IPS-11a (cell line): Measurements from ENCODE around the gene ZNF428.
A peak's percentile ranks its signal among the peaks of the same experiment; 100 is the strongest.
"Not testable (repeated sequence)": the region's sequence is repeated elsewhere in the genome, so short reads cannot be mapped to it uniquely, and the experiment has no call there.

ENCODE experiments used
- H3K4me3 ChIP-seq: one replicate; pipeline ENCODE4 v1.5.1; 2013; ENCODE audit warnings: low read depth, low read length, control low read depth

The ZNF428 gene

DNA sequence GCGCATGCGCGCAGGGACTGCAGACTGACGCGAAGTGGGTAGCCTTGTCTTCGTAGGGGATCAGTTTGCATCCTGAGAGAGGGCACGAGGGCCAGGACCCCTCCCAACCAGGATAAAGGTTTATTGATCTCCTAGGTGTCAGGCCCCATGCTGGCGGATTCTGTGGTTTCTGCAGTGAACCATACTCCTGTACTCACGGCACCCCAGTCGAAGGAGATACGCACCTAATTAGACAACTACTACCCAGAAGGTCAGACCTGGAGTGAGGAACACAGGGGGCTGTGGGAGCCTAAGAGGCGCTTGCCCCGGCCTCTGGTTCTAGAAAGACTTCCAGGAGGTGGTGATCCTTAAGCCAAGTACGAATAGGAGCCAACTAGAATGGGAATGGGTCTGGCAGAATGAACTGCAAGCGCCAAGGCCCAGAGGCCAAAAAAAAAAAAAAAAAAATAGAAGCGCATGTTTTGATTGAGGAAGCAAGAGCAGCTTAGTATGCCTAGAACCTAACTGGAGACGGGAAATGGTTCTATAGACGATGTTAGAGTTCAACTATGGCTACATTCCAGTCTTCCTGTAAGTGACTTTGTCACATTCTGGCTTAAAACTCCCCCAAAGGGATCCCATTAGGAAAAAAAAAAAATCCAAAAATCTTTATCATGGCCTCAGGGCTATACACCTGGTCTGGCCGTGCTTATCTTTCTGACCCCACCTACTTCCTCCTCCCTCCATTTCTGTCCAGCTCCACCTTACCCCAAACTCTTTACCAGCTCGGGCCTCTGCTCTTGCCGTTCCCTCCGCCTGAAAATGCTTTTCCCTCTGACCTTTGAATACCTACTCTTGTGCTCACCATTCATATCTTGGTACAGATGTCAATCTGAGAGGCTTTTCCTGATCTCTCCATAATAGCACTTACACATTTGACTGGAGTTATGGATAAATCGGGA is 902 bp upstream of the ZNF428 start:
- H3K4me3 ChIP-seq: peak overlapping the region; percentile 77

DNA sequence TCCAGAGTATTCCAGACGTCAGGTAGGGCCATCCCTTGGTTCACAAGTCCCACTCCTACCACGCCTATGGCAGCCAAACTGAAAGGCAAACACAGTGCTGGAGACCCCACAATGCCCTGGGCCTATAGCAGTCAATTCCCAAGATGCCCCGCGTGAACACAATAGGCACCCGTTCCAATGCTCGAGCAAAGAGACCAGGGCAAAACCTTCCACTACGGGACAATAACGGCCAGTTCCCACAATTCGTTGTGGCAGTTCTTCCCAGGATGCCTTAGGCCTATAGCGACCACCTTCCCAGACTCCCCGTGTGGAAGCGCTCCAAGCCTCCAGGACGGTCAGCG is 538 bp downstream of the ZNF428 start:
- peak overlapping the region; percentile 77 for H3K4me3 ChIP-seq

DNA sequence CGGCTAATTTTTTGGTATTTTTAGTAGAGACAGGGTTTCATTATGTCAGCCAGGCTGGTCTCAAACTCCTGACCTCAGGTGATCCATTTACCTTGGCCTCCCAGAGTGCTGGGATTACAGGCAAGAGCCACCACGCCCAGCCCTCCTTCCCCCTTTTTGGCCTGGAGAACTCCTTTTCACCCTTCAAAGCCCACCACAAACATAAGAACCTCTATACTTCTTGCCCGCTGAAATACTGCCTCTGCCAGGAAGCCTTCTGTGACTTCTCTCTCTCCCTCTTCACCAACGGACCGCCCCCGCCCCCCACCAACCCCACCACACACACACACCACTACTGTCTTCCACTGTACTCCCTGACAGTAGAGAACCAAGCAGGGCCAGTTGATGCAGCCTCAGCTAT is 2.5 kb downstream of the ZNF428 start:
- no peak overlapping the region for H3K4me3 ChIP-seq

DNA sequence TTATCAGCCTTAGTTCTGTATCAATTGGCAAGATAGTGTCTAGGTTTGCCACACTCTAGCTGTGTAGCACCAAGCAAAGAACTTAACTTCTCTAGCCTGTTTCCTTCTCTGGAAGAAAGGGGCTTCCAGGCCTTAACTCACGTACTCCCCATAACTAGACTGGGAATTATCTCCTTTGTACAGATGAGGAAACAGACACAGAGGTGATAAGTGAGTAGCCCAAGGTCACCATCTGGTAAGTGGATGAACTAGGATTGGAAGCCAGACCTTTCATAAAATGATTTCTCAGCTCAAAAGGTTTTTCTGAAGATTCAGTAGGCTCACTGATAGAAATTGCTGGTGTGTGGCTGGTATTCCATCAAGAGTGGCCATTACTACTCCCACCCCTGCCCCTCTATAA is 3.1 kb downstream of the ZNF428 start:
- no peak overlapping the region for H3K4me3 ChIP-seq

DNA sequence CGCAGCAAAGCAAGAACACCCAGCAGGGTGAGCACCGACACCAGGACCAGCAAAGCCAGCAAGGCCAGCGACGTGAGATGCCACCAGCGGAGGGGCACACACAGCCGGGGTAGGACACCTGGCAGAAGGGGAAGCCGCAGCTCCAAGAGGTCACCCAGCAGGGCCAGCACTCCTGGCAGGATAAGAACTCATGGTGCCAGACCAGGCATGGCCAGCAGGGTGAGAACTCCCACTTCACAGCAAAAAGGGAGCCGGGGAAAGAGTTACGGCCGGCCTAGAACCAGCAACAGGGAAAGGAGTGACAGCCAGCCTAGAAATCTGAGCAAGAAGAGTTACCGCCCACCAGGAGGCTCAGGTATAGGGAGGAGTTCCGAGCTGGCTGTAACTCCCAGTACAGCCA is 7.1 kb downstream of the ZNF428 start:
- H3K4me3 ChIP-seq: no peak overlapping the region

DNA sequence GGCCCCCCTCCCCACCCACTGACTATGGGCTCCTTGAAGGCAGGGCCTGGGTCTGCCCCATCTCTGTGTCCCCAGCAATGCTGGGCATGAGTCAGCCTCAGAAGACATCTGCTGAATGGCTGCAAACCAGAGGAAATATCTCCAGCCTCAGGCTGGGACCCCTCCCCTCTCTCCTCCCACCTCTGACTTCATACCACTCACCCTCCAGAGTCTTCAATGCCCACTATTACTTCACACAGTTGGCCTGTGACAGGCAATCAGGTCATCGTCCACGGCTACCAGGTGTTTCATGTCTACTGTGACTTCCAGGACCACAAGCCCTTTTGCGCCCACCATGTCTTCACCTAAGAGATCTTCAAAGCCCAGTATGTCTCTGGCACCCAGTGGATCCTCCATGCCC is 7.6 kb downstream of the ZNF428 start, which contains the start of gene SRRM5:
Gene SRRM5, plus strand, starts transcription at position 301 of the 400 bp plus-strand sequence. Its CDS starts 34 bp downstream, at position 335.
- no peak within 1 kb of the TSS for H3K4me3 ChIP-seq

DNA sequence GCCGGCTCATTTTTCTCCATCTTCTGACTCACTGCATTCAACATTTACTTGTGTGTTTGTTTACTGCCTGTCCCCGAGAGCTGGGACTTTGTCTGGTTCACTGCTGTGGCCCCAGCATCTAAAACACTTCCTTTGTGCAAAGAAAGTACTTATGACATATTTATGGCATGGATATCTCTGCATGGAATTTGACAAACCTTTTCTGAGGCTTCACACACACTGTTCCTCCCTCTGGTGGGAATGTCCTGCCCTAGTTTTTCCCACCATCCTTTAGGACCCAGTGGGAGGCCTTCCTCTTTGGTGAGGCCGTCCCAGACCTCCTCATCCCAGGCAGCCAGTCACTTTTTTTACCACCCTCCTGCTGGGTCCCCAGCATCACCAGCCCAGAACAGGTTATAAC is 8.9 kb downstream of the ZNF428 start:
- no peak overlapping the region for H3K4me3 ChIP-seq

DNA sequence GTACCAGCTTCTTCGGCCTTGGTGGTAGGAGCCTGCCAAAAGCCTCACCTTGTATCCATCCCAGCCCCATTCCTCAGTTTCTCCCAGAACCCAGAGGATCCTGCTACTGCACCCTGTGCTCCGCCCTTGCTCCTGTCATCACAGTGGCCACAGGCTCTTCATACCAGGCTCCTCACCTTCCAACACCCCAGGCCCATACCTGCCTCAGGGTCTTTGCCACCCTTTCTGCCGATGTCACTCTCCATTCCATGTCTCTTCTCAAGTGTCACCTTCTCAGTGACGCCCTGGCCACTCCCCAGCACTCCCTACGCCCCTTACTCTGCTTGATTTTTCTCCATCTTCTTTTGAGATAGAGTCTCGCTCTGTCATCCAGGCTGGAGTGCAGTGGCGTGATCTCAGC is 9.6 kb downstream of the ZNF428 start:
- no peak overlapping the region for H3K4me3 ChIP-seq

DNA sequence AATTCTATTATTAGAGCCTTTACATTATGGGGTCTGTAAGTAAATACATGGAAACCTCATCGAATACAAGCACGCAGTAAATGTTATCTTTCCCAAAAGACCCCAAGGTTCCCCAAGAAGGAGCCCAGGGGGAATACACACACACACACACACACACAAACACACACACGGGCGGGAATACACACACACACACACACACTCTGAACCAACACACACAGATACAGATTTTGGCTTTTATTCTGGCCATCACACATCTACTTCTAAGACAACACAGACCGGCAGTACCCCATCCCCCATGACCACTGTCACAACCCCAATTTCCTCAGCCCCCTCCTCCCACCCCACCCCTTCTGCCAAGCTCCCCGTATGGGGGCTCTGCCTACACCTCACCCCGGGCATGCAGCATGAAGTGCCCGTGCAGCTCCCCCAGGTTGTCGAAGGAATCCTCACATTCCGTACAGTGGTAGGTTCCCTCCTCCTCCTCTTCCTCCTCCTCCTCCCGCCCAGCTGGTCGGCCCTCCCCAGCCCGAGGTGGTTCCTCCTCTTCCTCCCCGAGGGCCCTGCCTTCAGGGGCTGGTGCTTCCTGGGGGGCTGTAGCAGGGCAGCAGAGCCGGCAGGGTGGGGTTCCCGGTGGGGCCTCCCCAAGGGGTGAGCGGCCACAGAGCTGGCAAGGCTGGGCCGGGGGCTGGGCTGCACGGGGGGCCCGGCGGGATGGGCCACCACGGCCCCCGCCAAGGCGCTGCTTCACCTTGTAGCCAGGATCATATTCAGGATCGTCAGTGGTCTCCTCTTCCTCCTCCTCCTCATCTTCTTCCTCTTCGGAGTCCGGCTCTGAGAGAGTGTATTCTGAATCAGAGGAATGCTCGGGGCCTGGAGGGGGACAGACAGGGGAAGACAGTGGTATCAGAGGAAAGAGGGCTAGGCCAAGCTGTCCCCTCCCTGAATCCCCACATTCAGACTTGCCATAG is 11.9 kb downstream of the ZNF428 start:
- H3K4me3 ChIP-seq: no peak overlapping the region

DNA sequence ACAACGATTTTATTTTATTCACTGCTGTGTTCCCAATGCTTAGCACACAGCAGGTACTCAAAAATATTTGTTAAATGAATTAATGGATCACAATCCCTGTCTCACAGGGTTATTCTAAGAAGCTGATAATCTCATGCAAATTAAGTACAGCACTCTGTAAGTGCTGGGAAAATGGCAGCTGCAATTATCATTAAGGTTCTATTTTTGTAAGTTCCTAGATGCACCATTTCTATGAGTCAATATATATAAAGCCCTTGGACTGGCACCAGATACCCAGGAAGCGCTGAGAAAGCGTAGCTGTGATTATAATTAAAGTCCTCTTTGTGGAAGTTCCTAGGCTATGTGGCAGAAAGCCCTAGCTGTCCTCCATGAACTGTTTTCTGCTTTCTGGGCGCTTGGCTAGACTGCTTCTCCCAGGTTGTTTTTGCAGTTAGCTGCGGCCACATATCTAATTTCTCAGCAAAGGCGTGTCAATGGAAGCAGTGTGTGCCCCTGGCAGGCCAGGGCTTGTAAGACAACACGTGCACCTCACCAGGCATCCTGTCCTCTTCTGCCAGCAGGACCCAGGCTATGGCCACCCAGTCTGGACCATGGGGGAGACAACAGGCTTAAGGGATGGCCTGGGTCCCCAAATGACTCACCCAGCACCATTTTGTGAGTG is 12.7 kb downstream of the ZNF428 start:
- H3K4me3 ChIP-seq: no peak overlapping the region

DNA sequence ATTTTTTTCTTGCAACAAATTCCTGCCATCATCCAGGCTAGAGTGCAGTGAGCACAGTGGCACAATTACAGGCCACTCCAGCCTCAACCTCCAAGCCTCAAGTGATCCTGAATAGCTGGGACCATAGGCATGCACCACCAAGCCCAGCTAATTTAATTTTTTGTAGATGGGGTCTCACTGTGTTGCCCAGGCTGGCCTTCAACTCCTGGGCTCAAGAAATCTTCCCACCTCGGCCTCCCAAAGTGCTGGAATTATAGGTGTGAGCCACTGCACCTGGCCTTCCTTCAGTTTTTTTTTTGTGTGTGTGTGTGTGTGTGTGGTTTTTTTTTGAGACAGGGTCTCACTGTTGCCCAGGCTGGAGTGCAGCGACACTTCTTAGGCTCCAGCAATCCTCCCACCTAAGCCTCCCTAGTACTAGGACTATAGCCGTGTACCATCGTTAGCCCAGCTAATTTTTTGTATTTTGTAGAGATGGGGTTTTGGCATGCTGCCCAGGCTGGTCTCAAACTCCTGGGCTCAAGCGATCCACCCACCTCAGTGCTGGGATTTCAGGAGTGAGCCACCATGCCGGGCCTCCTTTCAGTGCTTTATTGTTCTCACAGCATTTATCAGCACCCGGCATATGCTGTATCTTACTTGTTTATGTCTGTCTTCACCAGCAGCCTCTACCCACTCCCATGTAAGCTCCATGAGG is 13.4 kb downstream of the ZNF428 start:
- H3K4me3 ChIP-seq: no peak overlapping the region

DNA sequence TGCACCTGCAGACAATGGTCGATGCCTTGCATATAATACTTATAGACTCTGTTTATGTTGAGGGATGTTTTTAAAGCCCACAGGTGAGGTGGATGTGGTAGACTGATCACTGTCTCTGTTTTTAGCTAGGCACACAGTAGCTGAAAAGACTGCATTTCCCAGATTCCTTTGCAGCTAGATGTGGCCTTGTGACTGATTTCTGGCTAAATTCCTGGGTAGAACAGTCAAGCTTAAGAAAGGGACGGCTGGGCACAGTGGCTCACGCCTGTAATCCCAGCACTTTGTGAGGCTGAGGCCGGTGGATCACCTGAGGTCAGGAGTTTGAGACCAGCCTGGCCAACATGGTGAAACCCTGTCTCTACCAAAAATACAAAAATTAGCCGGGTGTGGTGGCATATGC is 19.1 kb downstream of the ZNF428 start:
- H3K4me3 ChIP-seq: not testable (repeated sequence)

DNA sequence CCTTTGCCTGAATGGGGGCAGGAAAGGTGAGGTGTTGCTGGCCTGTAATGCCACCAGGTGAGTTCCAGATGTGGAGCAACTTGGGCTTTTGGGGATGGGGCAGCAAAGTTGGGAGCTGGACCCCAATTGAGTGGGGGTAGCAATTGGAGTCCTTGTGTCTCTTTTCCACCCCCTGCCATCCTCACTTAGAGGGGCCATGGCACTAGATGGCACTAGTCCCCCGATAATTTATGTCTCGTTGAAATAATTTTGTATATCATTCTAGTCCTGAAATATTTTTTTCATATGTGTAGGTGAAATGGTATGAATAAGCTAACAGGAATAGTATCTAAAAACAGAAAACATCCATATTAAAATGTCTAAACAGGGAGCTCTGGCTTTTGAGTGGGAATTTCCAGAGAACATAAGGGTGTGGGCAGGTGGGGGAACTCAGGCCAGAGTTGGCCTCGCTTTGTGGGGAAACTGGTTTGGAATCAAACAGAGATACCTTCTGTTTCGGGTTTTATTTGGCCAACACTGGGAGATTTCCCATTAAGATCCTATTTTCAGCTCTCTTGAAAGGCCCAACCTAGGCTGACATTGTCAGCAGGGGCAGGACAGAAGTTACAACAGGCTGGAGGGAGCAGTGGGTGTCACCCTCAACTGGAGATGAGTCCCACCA is 19.7 kb downstream of the ZNF428 start:
- no peak overlapping the region for H3K4me3 ChIP-seq

DNA sequence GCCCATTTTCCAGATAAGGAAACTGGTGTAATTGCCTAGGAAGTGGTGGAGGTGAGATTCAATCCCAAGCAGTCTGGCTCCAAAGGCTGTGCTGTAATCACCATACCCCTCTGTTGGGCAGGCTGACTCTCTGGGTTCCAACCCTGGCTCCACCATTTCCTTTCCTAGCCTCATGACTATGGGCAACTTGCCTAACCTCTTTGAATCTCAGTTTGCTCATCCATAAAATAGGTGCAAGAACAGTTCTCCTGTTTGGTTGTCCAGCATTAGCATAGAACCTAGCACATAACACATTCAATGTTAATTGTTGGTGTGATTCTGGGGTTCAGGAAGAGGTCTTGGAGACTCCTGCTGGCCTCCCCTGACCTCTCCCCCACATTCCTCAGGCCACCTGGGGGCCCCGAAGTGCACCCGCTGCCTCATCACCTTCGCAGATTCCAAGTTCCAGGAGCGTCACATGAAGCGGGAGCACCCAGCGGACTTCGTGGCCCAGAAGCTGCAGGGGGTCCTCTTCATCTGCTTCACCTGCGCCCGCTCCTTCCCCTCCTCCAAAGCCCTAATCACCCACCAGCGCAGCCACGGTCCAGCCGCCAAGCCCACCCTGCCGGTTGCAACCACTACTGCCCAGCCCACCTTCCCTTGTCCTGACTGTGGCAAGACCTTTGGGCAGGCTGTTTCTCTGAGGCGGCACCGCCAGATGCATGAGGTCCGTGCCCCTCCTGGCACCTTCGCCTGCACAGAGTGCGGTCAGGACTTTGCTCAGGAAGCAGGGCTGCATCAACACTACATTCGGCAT is 20.8 kb downstream of the ZNF428 start:
- H3K4me3 ChIP-seq: no peak overlapping the region

DNA sequence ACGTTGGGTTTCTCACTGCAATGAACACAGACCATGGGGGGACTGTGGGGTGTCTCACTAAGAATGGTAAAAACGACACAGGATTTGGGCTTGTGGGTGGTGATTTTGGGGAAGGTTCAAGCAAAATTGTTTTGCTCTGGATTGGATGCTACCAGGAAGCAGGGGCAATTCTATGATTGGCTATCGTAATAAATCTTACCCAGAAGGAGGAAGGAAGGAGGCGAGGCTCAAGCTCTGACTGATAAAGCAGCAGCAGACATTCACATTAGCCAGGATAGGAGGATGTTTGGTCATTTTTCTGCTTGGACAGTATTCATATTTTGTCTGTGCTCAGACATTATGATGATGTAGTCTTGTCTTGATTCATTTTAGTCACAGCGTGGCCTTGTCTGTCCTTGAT is 21.6 kb downstream of the ZNF428 start:
- H3K4me3 ChIP-seq: no peak overlapping the region

DNA sequence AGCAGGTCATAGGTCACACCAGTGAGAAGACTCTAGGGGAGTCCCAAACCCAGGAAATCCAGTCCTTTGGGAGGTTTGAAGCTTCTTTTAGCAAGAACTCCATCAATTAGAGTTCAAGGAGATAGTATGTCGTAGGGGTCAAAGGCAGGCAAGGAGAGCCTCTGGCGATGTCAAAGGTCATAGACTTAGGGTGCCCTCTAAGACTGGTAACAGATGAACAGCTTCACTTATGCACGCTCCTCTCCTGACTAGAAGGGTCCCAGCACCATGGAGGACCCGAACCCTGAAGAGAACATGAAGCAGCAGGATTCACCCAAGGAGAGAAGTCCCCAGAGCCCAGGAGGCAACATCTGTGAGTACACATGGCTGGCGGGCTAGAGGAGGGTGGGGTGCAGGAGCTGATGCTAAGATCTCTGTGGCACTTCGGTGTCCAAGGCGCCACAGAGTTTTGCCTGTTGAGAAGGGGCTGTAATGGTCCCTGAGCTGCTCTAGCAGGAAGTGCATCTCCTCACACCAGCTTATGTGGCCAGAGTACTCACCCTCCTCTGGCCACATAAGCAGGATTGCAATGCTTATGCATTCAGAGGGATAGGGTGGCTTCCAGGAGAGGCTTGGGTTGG is 22.5 kb downstream of the ZNF428 start:
- H3K4me3 ChIP-seq: peak overlapping the region; percentile 88

DNA sequence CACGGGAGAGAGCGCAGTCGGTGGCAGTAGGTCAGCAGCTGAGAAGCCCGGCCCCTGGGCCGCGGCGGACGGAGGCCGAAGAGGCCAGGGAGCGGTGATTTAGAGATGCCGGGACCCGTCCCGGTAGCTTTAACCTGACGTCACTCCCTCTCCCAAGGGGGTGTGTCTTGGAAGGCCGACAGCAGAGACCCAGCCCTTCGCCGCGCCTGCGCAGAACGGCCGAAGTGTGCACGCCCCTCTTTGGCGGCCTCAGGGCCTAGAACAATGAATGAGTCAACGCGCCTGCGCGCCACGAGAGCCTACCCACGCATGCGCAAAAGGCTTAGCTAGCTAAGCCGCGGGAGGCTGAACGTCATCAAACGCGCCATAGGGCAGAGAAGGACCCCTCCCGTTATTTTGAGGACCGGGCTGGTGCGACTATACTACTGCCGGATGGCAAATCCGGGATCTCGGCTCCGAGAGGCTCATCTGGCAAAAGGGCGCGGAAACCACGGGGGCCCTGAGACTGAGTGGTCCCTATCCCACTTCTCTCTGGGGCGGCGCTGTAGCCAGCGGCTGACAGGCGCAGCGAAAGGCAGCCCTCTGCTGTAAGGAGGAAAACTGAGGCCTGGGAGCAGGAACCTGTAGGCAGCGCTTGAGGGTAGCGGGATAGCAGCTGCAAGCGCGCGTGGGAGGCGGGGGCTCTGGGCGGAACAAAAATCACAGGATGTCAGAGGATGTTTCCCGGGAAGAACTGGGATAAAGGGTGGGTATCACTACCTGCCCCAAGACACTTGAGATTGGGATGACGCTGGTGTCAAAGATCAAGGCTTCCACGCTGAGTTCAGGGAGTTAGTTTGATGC is 23.2 kb downstream of the ZNF428 start, which contains the start of the genes IRGQ and ZNF576:
Gene IRGQ, minus strand, starts transcription at position 136 of the 843 bp plus-strand sequence. CDS start 796 bp downstream, outside the sequence.
Gene ZNF576, plus strand, starts transcription at position 597 of the 843 bp plus-strand sequence. CDS start 514 bp downstream, outside the sequence.
- H3K4me3 ChIP-seq: peak within 1 kb of the TSS; percentile 88

DNA sequence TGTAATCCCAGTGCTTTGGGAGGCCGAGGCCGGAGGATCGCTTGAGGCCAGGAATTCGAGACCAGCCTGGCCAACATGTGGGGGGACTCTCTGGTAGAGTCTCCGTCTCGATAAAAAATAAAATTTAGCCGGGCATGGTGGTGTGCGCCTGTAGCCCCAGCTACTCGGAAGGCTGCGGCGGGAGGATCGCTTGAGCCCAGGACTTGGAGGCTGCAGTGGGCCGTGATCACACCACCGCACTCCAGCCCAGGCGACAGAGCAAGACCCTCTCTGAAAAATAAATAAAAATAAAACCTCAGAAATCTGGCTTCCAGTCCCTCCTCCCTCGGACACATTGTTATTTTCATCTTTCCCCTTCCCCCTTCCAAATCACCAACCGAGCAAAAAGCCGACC is 23.8 kb downstream of the ZNF428 start:
- H3K4me3 ChIP-seq: peak overlapping the region; percentile 78
